Heart right ventricle (tissue), 16 donors: ENCODE data around the gene CASK. TPM values are rescaled to one million over a fixed set of nuclear protein-coding genes. Genes with fewer than 3 reads are reported as not detected.

Experiments
- ATAC-seq, 8 donors: fragments of 200-7000 bp; cut with Tn5 transposase; one replicate each; pipeline ENCODE4 v1.9.1; 2020; ENCODE audit warnings: mild to moderate bottlenecking in 8 of 8, moderate library complexity in 8 of 8, moderate number of reproducible peaks in 1 of 8
- DNase-seq, 2 donors: peaks; one replicate each; pipeline ENCODE4 v3.0.0-alpha.2; 2020
- H3K27ac ChIP-seq, 10 donors: fragments of 200-600 bp; sonication (generic) in 2 of 10; one replicate each; pipeline versions ENCODE4 v1.5.0 to v1.8.0; 2020 to 2022; ENCODE audit warnings: mild to moderate bottlenecking in 3 of 10
- H3K27me3 ChIP-seq, 7 donors: fragments of 200-600 bp; one replicate each; pipeline ENCODE4 v1.8.0; 2021 to 2022; ENCODE audit warnings: mild to moderate bottlenecking in 2 of 7
- H3K36me3 ChIP-seq, 9 donors: fragments of 200-600 bp; sonication (generic) in 1 of 9; one replicate each; pipeline versions ENCODE4 v1.5.0 to v1.8.0; 2020 to 2022; ENCODE audit warnings: mild to moderate bottlenecking in 2 of 9
- H3K4me1 ChIP-seq, 9 donors: fragments of 200-600 bp; sonication (generic) in 1 of 9; one replicate each; pipeline versions ENCODE4 v1.5.0 to v1.8.0; 2020 to 2022; ENCODE audit warnings: mild to moderate bottlenecking in 4 of 9
- H3K4me3 ChIP-seq, 10 donors: fragments of 200-600 bp; sonication (generic) in 2 of 10; one replicate each; pipeline versions ENCODE4 v1.5.0 to v1.8.0; 2020 to 2022; ENCODE audit warnings: mild to moderate bottlenecking in 7 of 10, moderate library complexity in 2 of 10
- H3K9me3 ChIP-seq, 11 donors: fragments of 200-600 bp in 10 of 11; sonication (generic) in 2 of 11; one replicate each; pipeline versions ENCODE4 v1.5.0 to v1.8.0; 2013 to 2022; ENCODE audit warnings: mild to moderate bottlenecking in 2 of 11, control low read depth in 1 of 11, moderate library complexity in 1 of 11
- WGBS, 2 donors: extraction: QIAGEN DNeasy Blood & Tissue Kit; methylation state at CpG; one replicate each; pipeline ENCODE4 v1.1.7; 2013; ENCODE audit warnings: inconsistent platforms in 1 of 2; 5-methylcytosine and 5-hydroxymethylcytosine counted together
- intact Hi-C, 10 donors: fragments of 100-400 bp; cut with DNase I; formaldehyde crosslinking; loops; one replicate each; pipeline versions ENCODE4 v1.11.1 to v1.14.2; 2022
- polyA plus RNA-seq, 2 donors: library from polyadenylated mRNA; stranded (reverse); fragments of 200-250 nt; gene quantifications; one replicate each; pipeline ENCODE4 v1.2.3, GENCODE V29; 2013
- total RNA-seq, 10 donors: library from RNA; stranded (reverse); fragmentation: NEBNext Ultra II Directional in 3 of 10; extraction: Animal tissue kit (Norgen Biotek cat#: 25700) in 3 of 10; gene quantifications; one replicate each; pipeline versions ENCODE4 v1.2.1 to v1.2.4, GENCODE V29; 2021 to 2023
- TF ChIP-seq, protein P1 (sequence below), 9 donors: fragments of 200-600 bp; sonication (generic) in 2 of 9; IDR thresholded peaks; one replicate each; pipeline versions ENCODE4 v1.5.0 to v1.8.0; 2021 to 2022; ENCODE audit warnings: antibody characterized with exemption in 9 of 9, mild to moderate bottlenecking in 5 of 9, moderate library complexity in 1 of 9
- donor health status: Arrhythmogenic right ventricular cardiomyopathy.
- donor health status: ischemic (EF 13 %, LVEDD 7.1; RV severe dilation, severe dysfunction).
- donor health status: healthy with polysubstance abuse.
- donor health status: DM: no; HTN: yes; CAD: no.
- donor health status: DM: no; HTN: no; CAD: no.
- donor health status: ischemic (EF 25% LVEDD 6.9; RV normal size, moderate dysfunction).
- donor health status: ischemic (EF 25% LVEDD 5.7; RV mildly dilated, moderate dysfunction).
- donor health status: healthy.
- donor health status: DM: yes; HTN: yes; CAD: no.
- donor health status: Ischemic cardiomyopathy.
- donor health status: ischemic (EF 35%, LVEDD 5.7; RV mildly dilated, moderate dysfunction).
- donor health status: nonischemic (EF 11% LVEDD 7.7; RV severe dilation, severe dysfunction).
- donor health status: DM: yes; HTN: yes; CAD: no.
- donor health status: PGD.
- donor health status: ischemic (EF 29% LVEDD 5.4; RV normal size, mild dysfunction).
- donor health status: nonischemic (EF 23%, LVEDD 6.1; RV moderate dilation, normal function).

The CASK gene
- total and polyA plus RNA-seq, 12 donors: 2.2 to 20.7 (median 12.7) TPM

DNA sequence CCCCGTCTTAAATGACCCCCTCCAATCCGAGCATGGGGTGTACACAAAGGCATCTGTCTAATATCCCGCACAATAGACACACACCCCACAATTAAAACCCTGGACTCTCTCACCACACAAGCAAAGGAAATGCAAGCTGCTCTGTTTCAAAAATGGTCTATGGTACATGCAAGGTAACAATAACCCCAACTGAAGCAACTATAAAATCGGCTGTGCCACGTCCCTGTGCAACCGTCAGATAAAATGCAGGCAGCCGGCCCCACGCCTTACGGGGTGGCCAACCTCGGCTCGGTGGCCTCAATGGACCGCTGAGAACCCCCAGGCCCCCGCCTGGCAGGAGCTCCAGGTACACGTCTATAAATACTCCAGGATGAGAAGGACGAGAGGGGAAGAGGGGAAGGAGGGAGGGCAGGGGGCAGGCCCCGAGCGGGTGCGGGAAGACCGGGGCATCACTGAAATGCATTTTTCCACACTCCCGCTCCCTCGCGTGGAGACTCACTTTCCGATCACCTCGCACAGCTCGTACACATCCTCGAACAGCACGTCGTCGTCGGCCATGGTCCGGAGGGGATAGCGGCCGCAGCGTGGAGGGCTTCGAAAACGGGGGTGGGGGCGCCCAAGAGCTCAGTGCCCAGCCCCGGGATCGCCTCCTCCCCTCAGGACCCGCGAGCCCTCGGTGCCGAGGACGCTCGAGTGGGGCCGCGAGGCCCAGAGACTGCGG is 763 bp downstream of the CASK start:
- Histone ChIP-seq H3K36me3 (no peaks in the 10 kb centered on the region), H3K9me3 (no peaks in the 10 kb centered on the region), H3K4me3 (peak overlapping the region; percentile 56 to 73 (median 67)), H3K27me3 (peaks cover 0 to 32% (median 0%) of the 10 kb centered on the region in 7 donors), H3K4me1 (peaks cover 0 to 16% (median 0%) of the 10 kb centered on the region in 9 donors), H3K27ac (peak overlapping the region; percentile 50 to 92 (median 83))
- TF ChIP-seq, protein P1, sequence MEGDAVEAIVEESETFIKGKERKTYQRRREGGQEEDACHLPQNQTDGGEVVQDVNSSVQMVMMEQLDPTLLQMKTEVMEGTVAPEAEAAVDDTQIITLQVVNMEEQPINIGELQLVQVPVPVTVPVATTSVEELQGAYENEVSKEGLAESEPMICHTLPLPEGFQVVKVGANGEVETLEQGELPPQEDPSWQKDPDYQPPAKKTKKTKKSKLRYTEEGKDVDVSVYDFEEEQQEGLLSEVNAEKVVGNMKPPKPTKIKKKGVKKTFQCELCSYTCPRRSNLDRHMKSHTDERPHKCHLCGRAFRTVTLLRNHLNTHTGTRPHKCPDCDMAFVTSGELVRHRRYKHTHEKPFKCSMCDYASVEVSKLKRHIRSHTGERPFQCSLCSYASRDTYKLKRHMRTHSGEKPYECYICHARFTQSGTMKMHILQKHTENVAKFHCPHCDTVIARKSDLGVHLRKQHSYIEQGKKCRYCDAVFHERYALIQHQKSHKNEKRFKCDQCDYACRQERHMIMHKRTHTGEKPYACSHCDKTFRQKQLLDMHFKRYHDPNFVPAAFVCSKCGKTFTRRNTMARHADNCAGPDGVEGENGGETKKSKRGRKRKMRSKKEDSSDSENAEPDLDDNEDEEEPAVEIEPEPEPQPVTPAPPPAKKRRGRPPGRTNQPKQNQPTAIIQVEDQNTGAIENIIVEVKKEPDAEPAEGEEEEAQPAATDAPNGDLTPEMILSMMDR (IDR thresholded peaks at IDR 0.05): no peak
- peak; percentile 4 to 33 for DNase-seq
- intact Hi-C loops: no loop called here
- 0% methylated on average over 17 to 47 of the region's 48 CpGs for WGBS, 2 donors
- peak in 3 of 8 donors; percentile 5 to 28 (median 11) for ATAC-seq

DNA sequence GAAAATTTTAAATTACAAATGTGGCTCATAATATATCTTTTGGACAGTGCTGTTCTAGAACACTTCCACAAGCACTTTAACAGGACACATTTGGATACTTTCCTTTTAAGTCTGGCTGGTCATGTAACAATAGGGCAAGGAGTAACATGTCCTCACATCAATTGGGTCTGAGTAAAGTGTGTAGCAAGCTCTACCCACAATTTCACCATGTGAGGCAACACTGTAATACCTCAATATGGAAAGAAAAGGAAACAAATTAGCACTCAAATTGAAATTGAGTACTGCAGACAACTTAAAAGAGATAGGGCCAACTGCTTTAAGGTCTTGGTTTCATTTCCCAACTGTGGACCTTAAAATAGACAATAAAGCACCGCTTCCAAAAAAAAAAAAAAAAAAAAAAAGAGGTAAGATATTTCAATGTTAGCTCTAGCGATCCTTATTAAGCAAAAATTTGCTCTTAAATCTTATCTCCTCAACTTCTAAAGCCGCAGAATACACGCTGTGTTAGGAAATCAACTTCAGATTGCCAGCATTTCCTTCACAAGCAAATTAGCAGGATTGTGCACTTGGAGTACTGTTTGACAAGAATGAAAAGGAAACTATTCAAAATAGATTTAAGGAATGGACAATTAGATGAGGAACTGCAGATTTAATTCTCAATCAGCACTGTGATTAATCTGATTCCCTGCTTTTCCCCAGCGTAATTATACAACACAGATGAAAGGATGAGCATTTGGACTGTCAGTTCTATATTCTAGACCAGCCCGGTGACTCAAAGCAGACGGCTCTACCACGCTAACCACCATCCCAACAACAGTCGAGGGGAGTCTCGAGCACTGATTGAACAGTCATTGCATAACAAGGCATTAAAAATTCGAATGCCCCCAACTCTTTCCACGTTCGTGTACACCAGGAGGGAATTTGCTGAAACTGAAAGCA is 1.6 kb downstream of the CASK start:
- intact Hi-C loops: no loop called here
- H3K9me3 ChIP-seq: no peaks in the 10 kb centered on the region
- DNase-seq (no peak), ATAC-seq (no peak)
- H3K27me3 ChIP-seq: peaks cover 0 to 33% (median 0%) of the 10 kb centered on the region in 7 donors
- 0 to 2% methylated on average over 13 of the region's 13 CpGs for WGBS, 2 donors
- TF ChIP-seq, protein P1 (IDR thresholded peaks at IDR 0.05): no peak
- H3K4me1 ChIP-seq: peaks cover 0 to 16% (median 0%) of the 10 kb centered on the region in 9 donors
- peak overlapping the region in 7 of 10 donors; percentile 19 to 92 (median 85) for H3K27ac ChIP-seq
- H3K4me3 ChIP-seq: peak overlapping the region in 9 of 10 donors; percentile 56 to 73 (median 67)
- H3K36me3 ChIP-seq: no peaks in the 10 kb centered on the region

DNA sequence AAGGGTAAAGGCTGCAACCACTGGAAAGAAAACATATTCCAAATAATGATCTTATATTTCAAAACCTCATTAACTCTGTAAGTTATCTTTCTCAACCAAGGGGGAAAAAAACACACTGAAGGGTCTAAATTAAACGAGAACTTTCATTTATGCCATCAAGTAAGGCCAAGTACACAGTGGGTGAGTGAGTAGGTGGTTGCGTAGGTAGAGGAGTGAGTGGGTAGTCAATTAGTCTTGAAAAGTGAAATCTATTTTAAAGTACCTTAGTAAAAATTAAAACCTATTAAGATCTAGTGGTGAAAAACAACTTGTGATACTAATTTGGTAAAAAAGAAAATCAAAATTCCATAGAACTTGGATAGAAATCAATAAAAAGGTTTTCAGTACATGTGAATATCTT is 3.5 kb downstream of the CASK start:
- no peak overlapping the region for H3K4me3 ChIP-seq
- TF ChIP-seq, protein P1 (IDR thresholded peaks at IDR 0.05): no peak
- no peaks in the 10 kb centered on the region for H3K9me3 ChIP-seq
- H3K27me3 ChIP-seq: peaks cover 0 to 25% (median 0%) of the 10 kb centered on the region in 7 donors
- WGBS, 2 donors: 84 to 90% methylated on average over 2 of the region's 2 CpGs
- ATAC-seq: no peak
- peaks cover 0 to 16% (median 0%) of the 10 kb centered on the region in 9 donors for H3K4me1 ChIP-seq
- intact Hi-C loops: no loop called here
- H3K27ac ChIP-seq: no peak overlapping the region
- no peaks in the 10 kb centered on the region for H3K36me3 ChIP-seq
- DNase-seq: no peak

DNA sequence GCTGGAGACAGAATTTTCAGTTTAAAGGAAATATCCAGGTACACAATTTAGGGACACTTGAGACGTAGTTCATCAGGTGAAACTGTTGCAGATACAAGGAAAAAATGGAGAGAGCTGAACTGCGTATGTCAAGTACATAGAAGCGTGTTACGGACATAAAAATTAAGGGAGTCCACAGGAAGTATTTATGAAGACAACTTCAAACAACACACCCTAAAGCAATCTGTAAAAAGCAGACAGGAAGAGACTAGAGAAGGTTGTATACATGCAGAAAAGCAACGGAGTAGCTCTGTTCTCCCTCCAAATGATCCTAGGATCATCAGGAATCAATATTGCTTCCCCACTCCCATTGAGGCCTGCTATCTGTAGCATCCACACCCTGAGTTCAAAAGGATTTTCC is 5.8 kb downstream of the CASK start:
- Histone ChIP-seq H3K9me3 (no peaks in the 10 kb centered on the region), H3K4me3 (no peak overlapping the region), H3K27ac (peak overlapping the region in 1 of 10 donors; percentile 21), H3K4me1 (peaks cover 0 to 16% (median 0%) of the 10 kb centered on the region in 9 donors), H3K36me3 (no peaks in the 10 kb centered on the region), H3K27me3 (peaks cover 0 to 22% (median 0%) of the 10 kb centered on the region in 7 donors)
- ATAC-seq (no peak), DNase-seq (no peak)
- 78 to 82% methylated on average over 5 of the region's 5 CpGs for WGBS, 2 donors
- TF ChIP-seq, protein P1 (IDR thresholded peaks at IDR 0.05): no peak
- intact Hi-C loops: no loop called here
